AG04449 (cell line): ENCODE measurements around the gene SPACA4.

ENCODE experiments used
- CTCF ChIA-PET: fragments of 350-600 bp; formaldehyde crosslinking; extraction: SDS; loops from one replicate; lab custom pipeline; 2021; ENCODE audit warnings: antibody characterized with exemption; lab: Yijun Ruan, JAX
- POLR2A ChIA-PET: fragments of 400-600, 350-600 bp; formaldehyde crosslinking; extraction: SDS; loops from one replicate; lab custom pipeline; 2020; ENCODE audit warnings: antibody characterized with exemption, inconsistent platforms; lab: Yijun Ruan, JAX
- DNase-seq: peaks from one replicate; pipeline ENCODE4 v3.0.0-alpha.2; 2010; ENCODE audit warnings: low read depth, low spot score
- H3K4me3 ChIP-seq: 2 replicates; pipeline ENCODE4 v1.5.1; 2011; ENCODE audit warnings: low read depth, mild to moderate bottlenecking, control low read depth, low read length
- CTCF ChIP-seq: IDR thresholded peaks from one replicate; pipeline ENCODE4 v1.5.1; 2011; ENCODE audit warnings: mild to moderate bottlenecking, moderate library complexity, low read length, control low read depth, inconsistent platforms; ENCODE audit not compliant: insufficient read depth; ENCODE audit errors: missing control alignments

The SPACA4 gene

GRCh38 chr19:48578891-48579290, 27.7 kb upstream of the SPACA4 start:
- H3K4me3 ChIP-seq: no peak overlapping the region
- no peak for TF ChIP-seq CTCF
- ChIA-PET CTCF (interaction anchor here (0.7 to 12.9 kb wide), 5 partner anchors 9 to 87 kb away, joined by 3 to 405 read pairs (median 9); no protein-coding TSS in a partner anchor), POLR2A (no interaction called here)
- no peak for DNase-seq

DNA sequence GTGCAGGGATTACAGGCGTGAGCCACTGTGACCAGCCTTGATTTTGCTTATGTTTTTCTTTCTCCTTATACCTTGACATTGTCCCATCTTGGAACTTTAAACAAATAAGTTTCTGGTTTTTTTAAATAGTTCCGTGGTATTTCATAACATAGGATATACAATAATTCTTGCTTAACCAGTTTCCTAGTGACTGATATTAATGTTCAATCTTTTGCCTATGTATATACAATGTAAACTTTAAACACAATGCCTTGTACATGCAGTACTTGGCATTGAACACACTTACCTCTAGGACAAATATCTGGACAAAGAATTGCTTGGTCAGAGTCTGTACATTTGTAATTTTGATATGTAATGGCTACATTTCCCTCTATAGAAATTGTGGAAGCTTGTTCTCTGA, 24.4 kb upstream of the SPACA4 start:
- ChIA-PET POLR2A (no interaction called here), CTCF (interaction anchor here (0.8 to 12.9 kb wide), 5 partner anchors 14 to 270 kb away, joined by 3 to 405 read pairs (median 12); no protein-coding TSS in a partner anchor)
- no peak for DNase-seq
- no peak overlapping the region for H3K4me3 ChIP-seq
- TF ChIP-seq CTCF: no peak

- H3K4me3 ChIP-seq: no peak overlapping the region
- no peak for DNase-seq
- POLR2A ChIA-PET: no interaction called here
- CTCF ChIA-PET: interaction anchor here (1.0 to 12.9 kb wide), 13 partner anchors 8 to 266 kb away, joined by 3 to 405 read pairs (median 6); a partner anchor contains a TSS
- no peak for TF ChIP-seq CTCF
Observed at GRCh38 chr19:48587387-48587786, 19.2 kb upstream of the SPACA4 start.

DNA sequence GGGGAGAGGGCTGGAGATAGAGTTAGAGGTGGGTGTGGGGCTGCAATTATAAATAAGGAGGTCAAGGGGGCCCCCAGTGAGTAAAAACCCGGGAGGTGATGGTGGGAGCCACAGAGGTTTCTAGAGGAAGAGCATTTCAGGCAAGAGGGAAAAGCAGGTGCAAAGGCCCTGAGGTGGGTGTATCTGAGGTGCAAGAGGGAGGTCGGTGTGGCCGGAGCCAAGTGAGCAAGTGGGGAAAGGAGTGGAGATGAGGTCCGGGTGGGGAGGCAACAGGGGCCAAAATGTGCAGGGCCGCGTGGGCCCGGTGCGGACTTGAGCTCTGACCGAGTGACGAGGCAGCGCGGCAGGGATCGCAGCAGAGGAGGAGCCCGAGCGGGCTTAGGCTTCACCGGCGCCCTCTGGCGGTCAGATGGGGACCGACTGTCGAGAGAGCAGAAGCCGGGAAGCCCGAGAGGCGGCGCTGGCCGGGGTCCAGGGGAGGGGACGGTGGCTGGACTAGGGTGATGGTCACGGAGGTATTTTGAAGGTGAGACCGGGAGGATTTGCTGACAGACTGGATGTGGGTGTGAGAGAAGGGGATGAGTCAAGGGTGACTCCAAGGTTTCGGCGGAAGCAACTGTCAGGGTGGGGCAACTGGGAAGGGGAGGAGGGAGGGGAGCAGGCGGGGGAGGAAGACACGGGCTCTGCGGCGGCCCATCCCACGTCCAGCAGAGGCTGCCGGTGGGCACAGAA, 17.7 kb upstream of the SPACA4 start:
- POLR2A ChIA-PET: interaction anchor here (1.0 kb wide), 1 partner anchor 30 kb away, joined by 4 read pairs; the partner anchor contains the start of genes RPL18 and SPHK2

GRCh38 chr19:48591021-48591420, 15.5 kb upstream of the SPACA4 start:
- POLR2A ChIA-PET: no interaction called here

More for the DNA sequence above, 17.7 kb upstream of the SPACA4 start:
- peak overlapping the region; percentile 61 for H3K4me3 ChIP-seq
- DNase-seq: no peak
- CTCF ChIA-PET: interaction anchor here (0.6 to 12.9 kb wide), 48 partner anchors 8 to 324 kb away, joined by 3 to 405 read pairs (median 4); partner anchors contain the start of genes CA11, KCNJ14, KDELR1 and SPACA4
- peak; percentile 99 for TF ChIP-seq CTCF

More at GRCh38 chr19:48591021-48591420, 15.5 kb upstream of the SPACA4 start:
- no peak overlapping the region for H3K4me3 ChIP-seq
- CTCF ChIA-PET: interaction anchor here (0.8 to 12.9 kb wide), 3 partner anchors 17 to 99 kb away, joined by 3 to 405 read pairs (median 392); no protein-coding TSS in a partner anchor
- TF ChIP-seq CTCF: no peak
- DNase-seq: no peak
